ENCODE measurements around the gene HPF1. TPM values are rescaled to one million over a fixed set of nuclear protein-coding genes. Genes with fewer than 3 reads are reported as not detected.
"Not testable (repeated sequence)": the region's sequence is repeated elsewhere in the genome, so short reads cannot be mapped to it uniquely, and the experiment has no call there.

HPF1 gene
- total RNA-seq: 10 to 100 TPM; 20.4 to 28.2 TPM

DNA sequence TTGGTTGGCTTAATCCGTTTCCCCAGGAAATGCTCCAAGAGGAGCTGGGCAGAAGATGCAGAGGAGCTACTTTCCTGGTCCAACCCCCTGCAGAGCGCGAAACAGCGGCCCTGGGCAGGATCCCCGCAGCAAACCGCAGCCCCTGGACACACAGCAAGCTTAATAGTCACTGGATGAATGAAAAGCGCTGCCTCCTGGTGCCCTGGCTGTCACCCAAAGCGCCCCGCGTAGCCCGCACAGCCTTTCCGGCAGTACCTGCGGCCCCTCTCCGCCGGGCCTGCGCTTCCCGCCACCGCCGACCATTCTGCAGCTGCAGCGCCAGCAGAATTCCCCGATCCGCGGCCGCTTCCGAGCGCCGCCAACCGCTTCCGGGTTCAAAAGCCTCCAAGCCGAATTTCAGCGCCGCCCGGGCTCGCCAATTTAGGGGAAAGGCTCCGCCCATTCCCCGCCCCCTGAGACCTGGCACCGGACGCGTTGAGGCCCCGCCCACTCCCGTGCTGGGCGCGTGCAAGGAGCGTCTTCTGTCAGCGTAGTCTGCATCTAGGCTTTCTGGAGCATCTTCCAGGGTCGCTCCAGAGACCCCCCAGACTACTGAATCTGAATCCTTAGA, at the start of gene HPF1:
Gene HPF1 (minus strand): TSS at position 370 of the 610 bp plus-strand sequence. CDS start 67 bp downstream, at position 303.
- POLR2A ChIA-PET: interaction anchor here (1.3 kb wide), 1 partner anchor 98 kb away, joined by 3 read pairs; no protein-coding TSS in a partner anchor
- peak within 1 kb of the TSS; percentile 77 for H3K27ac Mint-ChIP-seq
- TF ChIP-seq, protein P1, sequence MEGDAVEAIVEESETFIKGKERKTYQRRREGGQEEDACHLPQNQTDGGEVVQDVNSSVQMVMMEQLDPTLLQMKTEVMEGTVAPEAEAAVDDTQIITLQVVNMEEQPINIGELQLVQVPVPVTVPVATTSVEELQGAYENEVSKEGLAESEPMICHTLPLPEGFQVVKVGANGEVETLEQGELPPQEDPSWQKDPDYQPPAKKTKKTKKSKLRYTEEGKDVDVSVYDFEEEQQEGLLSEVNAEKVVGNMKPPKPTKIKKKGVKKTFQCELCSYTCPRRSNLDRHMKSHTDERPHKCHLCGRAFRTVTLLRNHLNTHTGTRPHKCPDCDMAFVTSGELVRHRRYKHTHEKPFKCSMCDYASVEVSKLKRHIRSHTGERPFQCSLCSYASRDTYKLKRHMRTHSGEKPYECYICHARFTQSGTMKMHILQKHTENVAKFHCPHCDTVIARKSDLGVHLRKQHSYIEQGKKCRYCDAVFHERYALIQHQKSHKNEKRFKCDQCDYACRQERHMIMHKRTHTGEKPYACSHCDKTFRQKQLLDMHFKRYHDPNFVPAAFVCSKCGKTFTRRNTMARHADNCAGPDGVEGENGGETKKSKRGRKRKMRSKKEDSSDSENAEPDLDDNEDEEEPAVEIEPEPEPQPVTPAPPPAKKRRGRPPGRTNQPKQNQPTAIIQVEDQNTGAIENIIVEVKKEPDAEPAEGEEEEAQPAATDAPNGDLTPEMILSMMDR (IDR thresholded peaks at IDR 0.05): no peak
- intact Hi-C loops (cut with micrococcal nuclease): loop anchor here (5.0 kb wide), 1 partner anchor 140 kb away; no protein-coding TSS in a partner anchor
- H3K36me3 Mint-ChIP-seq (ENCODE audit: low read depth): no peaks in the 10 kb centered on the region
- peak within 1 kb of the TSS; percentile 97 for H3K4me3 Mint-ChIP-seq
- H3K27me3 Mint-ChIP-seq: no peaks in the 10 kb centered on the region
- H3K4me1 Mint-ChIP-seq (ENCODE audit: low read depth): peaks cover 17% of the 10 kb centered on the region
- DNase-seq: peak; percentile 96
- H3K9me3 Mint-ChIP-seq: no peaks in the 10 kb centered on the region
- peak; percentile 95 for ATAC-seq
- CTCF ChIA-PET: no interaction called here

DNA sequence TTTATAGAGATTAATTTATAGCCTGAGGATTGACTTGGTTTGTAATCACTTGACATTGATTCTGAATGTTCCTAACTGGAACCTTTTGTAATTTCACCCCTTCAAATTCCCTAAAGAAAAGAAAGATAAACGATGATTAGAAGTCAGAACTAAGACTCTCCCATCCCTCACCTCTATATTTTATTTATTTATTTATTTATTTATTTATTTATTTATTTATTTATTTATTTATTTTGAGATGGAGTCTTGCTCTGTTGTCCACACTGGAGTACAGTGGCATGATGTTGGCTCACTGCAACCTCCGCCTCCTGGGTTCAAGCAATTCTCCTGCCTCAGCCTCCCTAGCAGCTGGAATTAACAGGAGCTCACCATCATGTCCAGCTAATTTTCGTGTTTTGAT, 49.0 kb upstream of the HPF1 start:
- H3K9me3 Mint-ChIP-seq; intact Hi-C loops (cut with micrococcal nuclease); H3K4me3 Mint-ChIP-seq; H3K27ac Mint-ChIP-seq; H3K27me3 Mint-ChIP-seq; H3K36me3 Mint-ChIP-seq (ENCODE audit: low read depth); DNase-seq; POLR2A ChIA-PET; ATAC-seq; CTCF ChIA-PET; H3K4me1 Mint-ChIP-seq (ENCODE audit: low read depth): not testable (repeated sequence)

DNA sequence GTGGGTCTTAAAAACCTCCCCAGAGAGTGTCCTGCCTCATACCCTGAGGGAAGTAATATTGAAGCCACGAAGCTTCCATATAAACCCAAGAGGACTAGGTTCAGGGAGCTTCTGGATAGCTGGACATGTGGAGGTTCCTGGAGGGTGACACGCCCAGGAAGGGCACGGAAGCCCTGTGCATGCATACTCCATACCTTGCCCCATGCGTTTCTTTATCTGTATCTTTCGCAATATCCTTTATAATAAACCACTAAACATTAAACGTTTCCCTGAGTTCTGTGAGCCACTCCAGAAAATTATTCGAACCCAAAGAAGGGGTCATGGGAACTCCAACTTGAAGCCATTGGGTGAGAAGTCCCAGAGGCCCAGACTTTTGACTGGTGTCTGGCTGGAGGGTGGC, 45.7 kb upstream of the HPF1 start:
- CTCF ChIA-PET: interaction anchor here (1.2 kb wide), 1 partner anchor 10 kb away, joined by 6 read pairs; no protein-coding TSS in a partner anchor
- H3K27me3 Mint-ChIP-seq: peaks cover 4% of the 10 kb centered on the region
- TF ChIP-seq, protein P1 (IDR thresholded peaks at IDR 0.05): no peak

DNA sequence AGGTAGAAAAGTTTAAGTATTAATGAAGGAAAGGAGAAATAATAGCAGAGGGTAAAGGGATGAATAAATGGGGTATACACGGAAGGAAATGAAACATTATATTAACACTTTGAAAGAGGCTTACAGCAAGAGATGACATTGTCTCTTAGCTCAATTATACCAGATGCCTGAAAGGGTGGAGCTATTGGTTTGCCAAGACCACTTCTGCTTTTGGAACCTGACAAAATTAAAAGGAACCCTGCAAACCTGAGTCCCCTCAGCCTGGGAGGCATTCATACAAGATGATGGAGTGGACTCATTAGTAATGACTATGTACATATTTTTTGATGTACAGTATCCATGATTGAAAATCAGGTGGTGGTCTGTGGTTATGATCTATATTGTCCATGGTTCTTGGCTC, 45.1 kb upstream of the HPF1 start:
- DNase-seq (no peak), ATAC-seq (no peak)
- TF ChIP-seq, protein P1 (IDR thresholded peaks at IDR 0.05): no peak
- peaks cover 5% of the 10 kb centered on the region for H3K27me3 Mint-ChIP-seq
- ChIA-PET CTCF (interaction anchor here (1.2 kb wide), 1 partner anchor 11 kb away, joined by 6 read pairs; no protein-coding TSS in a partner anchor), POLR2A (no interaction called here)
- intact Hi-C loops (cut with micrococcal nuclease): no loop called here
- no peak overlapping the region for H3K27ac Mint-ChIP-seq
- no peaks in the 10 kb centered on the region for H3K36me3 Mint-ChIP-seq (ENCODE audit: low read depth)
- no peaks in the 10 kb centered on the region for H3K9me3 Mint-ChIP-seq
- no peaks in the 10 kb centered on the region for H3K4me1 Mint-ChIP-seq (ENCODE audit: low read depth)
- H3K4me3 Mint-ChIP-seq: no peak overlapping the region

More for the DNA sequence above, 45.7 kb upstream of the HPF1 start:
- Mint-ChIP-seq H3K36me3 (ENCODE audit: low read depth) (no peaks in the 10 kb centered on the region), H3K4me3 (no peak overlapping the region), H3K9me3 (no peaks in the 10 kb centered on the region), H3K27ac (no peak overlapping the region), H3K4me1 (ENCODE audit: low read depth) (no peaks in the 10 kb centered on the region)
- intact Hi-C loops (cut with micrococcal nuclease): no loop called here
- POLR2A ChIA-PET: no interaction called here
- DNase-seq (no peak), ATAC-seq (no peak)

DNA sequence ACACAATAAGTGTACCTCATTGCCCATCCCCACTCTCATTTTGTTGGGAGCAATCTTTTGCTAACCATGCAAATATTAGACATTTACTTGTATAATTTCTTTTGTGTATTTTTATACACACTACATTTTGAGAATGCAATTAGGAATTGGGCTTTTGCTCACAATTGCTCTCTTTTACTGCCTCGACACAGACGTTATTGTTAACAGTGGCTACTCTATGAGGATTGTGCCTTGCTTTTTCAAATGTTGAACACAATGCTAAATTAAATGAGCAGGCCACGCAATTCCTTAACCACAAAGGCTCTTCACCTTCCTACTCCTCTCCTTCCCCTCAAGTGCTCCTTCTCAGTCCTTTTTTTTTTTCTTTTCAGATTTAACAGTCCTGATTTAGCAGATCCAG, 42.8 kb upstream of the HPF1 start:
- POLR2A ChIA-PET: no interaction called here
- TF ChIP-seq, protein P1 (IDR thresholded peaks at IDR 0.05): no peak
- intact Hi-C loops (cut with micrococcal nuclease): no loop called here
- ATAC-seq (no peak), DNase-seq (no peak)
- H3K4me1 Mint-ChIP-seq (ENCODE audit: low read depth): no peaks in the 10 kb centered on the region
- no peak overlapping the region for H3K4me3 Mint-ChIP-seq
- H3K27me3 Mint-ChIP-seq: peaks cover 9% of the 10 kb centered on the region
- CTCF ChIA-PET: interaction anchor here (2.1 kb wide), 1 partner anchor 10 kb away, joined by 10 read pairs; no protein-coding TSS in a partner anchor
- no peaks in the 10 kb centered on the region for H3K36me3 Mint-ChIP-seq (ENCODE audit: low read depth)
- H3K9me3 Mint-ChIP-seq: no peaks in the 10 kb centered on the region
- no peak overlapping the region for H3K27ac Mint-ChIP-seq

All from activated CD8-positive, alpha-beta T cell treated with anti-CD3 and anti-CD28 coated beads for 36 hours (primary cell).